SK-N-SH (cell line): ENCODE results near the gene STK32C. TPM values are rescaled to one million over a fixed set of nuclear protein-coding genes. Genes with fewer than 3 reads are reported as not detected.

ENCODE experiments used
- CTCF ChIA-PET: fragments of 300-600, 350-600 bp; formaldehyde crosslinking; extraction: SDS; loops from one replicate; lab custom pipeline; 2021; lab: Yijun Ruan, JAX
- POLR2A ChIA-PET: fragments of 350-600 bp; sonication (Branson Sonifier 250); formaldehyde crosslinking; extraction: SDS; loops from one replicate; lab custom pipeline; 2020; ENCODE audit warnings: antibody characterized with exemption, inconsistent platforms; lab: Yijun Ruan, JAX
- DNase-seq: peaks from one replicate; pipeline ENCODE4 v3.0.0; 2012
- H2AFZ ChIP-seq: fragments of 200-600 bp; sonication (generic); 2 replicates; pipeline ENCODE4 v1.8.1; 2016; ENCODE audit warnings: antibody characterized with exemption, mild to moderate bottlenecking, low read depth
- H3F3A ChIP-seq: fragments of 200-600 bp; sonication (generic); replicated peaks from 2 replicates; pipeline ENCODE3; 2016; ENCODE audit warnings: antibody characterized with exemption, mild to moderate bottlenecking; ENCODE audit not compliant: insufficient read depth
- H3K27ac ChIP-seq, 2 experiments: fragments of 200-500 bp in 1 of 2; fragments of 200-600 bp in 1 of 2; sonication (Bioruptor generic) in 1 of 2; sonication (generic), shearing (Covaris generic) in 1 of 2; 2 replicates each; pipeline versions ENCODE4 v1.5.1 to v1.6.1; 2014 to 2016; ENCODE audit warnings: low read depth in 2 of 2, inconsistent platforms in 1 of 2, low read length in 1 of 2, mild to moderate bottlenecking in 1 of 2, mixed read lengths in 1 of 2
- H3K27me3 ChIP-seq: fragments of 200-600 bp; sonication (generic), shearing (Covaris generic); 2 replicates; pipeline ENCODE4 v1.6.1; 2016; ENCODE audit warnings: mixed run types; ENCODE audit not compliant: insufficient read depth
- H3K36me3 ChIP-seq, 2 experiments: fragments of 200-500 bp in 1 of 2; fragments of 200-600 bp in 1 of 2; sonication (Bioruptor generic) in 1 of 2; sonication (generic) in 1 of 2; replicated peaks in 1 of 2; 2 replicates each; pipeline versions ENCODE3 to v1.5.1; 2014 to 2016; ENCODE audit warnings: low read length in 1 of 2, mild to moderate bottlenecking in 1 of 2; ENCODE audit not compliant: insufficient read depth in 2 of 2, control insufficient read depth in 1 of 2
- H3K4me1 ChIP-seq, 2 experiments: fragments of 200-500 bp in 1 of 2; fragments of 200-600 bp in 1 of 2; sonication (Bioruptor generic) in 1 of 2; sonication (generic), shearing (Covaris generic) in 1 of 2; 2 replicates each; pipeline versions ENCODE4 v1.5.1 to v1.6.1; 2014 to 2016; ENCODE audit warnings: low read depth in 1 of 2, low read length in 1 of 2, mixed run types in 1 of 2; ENCODE audit not compliant: insufficient read depth in 2 of 2, control insufficient read depth in 1 of 2
- H3K4me2 ChIP-seq: fragments of 200-600 bp; sonication (generic), shearing (Covaris generic); 2 replicates; pipeline ENCODE4 v1.6.1; 2017; ENCODE audit warnings: mixed run types
- H3K4me3 ChIP-seq, 2 experiments: fragments of 200-500 bp in 1 of 2; fragments of 200-600 bp in 1 of 2; sonication (Bioruptor generic) in 1 of 2; sonication (generic), shearing (Covaris generic) in 1 of 2; 2 replicates each; pipeline versions ENCODE4 v1.5.1 to v1.8.1; 2014 to 2016; ENCODE audit warnings: low read depth in 2 of 2, inconsistent platforms in 1 of 2, low read length in 1 of 2, mild to moderate bottlenecking in 1 of 2, mixed read lengths in 1 of 2, moderate library complexity in 1 of 2
- H3K79me2 ChIP-seq: fragments of 200-600 bp; sonication (generic); 2 replicates; pipeline ENCODE4 v1.8.1; 2017; ENCODE audit warnings: mild to moderate bottlenecking; ENCODE audit not compliant: insufficient read depth
- H3K9ac ChIP-seq: fragments of 200-600 bp; sonication (generic); 2 replicates; pipeline ENCODE4 v1.6.1; 2017; ENCODE audit warnings: mixed run types
- H3K9me2 ChIP-seq: fragments of 200-600 bp; sonication (generic); 2 replicates; pipeline ENCODE4 v1.6.1; 2017; ENCODE audit warnings: mixed run types
- H3K9me3 ChIP-seq: fragments of 200-600 bp; sonication (generic); 2 replicates; pipeline ENCODE4 v1.6.1; 2017; ENCODE audit warnings: mixed run types, mild to moderate bottlenecking, moderate library complexity
- H4K20me1 ChIP-seq: fragments of 200-600 bp; sonication (generic); 2 replicates; pipeline ENCODE4 v1.6.1; 2017; ENCODE audit warnings: mild to moderate bottlenecking, mixed run types; ENCODE audit not compliant: insufficient read depth
- CHD2 ChIP-seq: fragments of 150-350 bp; IDR thresholded peaks from 2 replicates; pipeline ENCODE4 v1.6.1; 2018; ENCODE audit warnings: low read length; ENCODE audit not compliant: partially characterized antibody
- EP300 ChIP-seq, 2 experiments: IDR thresholded peaks; 2 replicates each; pipeline versions ENCODE4 v1.4.0 to v1.6.1; 2012; ENCODE audit warnings: borderline replicate concordance in 1 of 2, low read depth in 1 of 2, low read length in 1 of 2
- EZH2phosphoT487 ChIP-seq: fragments of 200-600 bp; sonication (generic); IDR thresholded peaks from 2 replicates; pipeline ENCODE4 v1.6.1; 2017; ENCODE audit warnings: low read depth, mixed run types, mild to moderate bottlenecking, antibody characterized with exemption, moderate library complexity, borderline replicate concordance
- FOXM1 ChIP-seq: IDR thresholded peaks from 2 replicates; pipeline ENCODE4 v1.4.0; 2012; ENCODE audit warnings: low read depth, mild to moderate bottlenecking
- GABPA ChIP-seq: IDR thresholded peaks from 2 replicates; pipeline ENCODE4 v1.4.0; 2012; ENCODE audit warnings: low read depth, mild to moderate bottlenecking
- GATA2 ChIP-seq: sonication (generic); formaldehyde crosslinking; IDR thresholded peaks from 2 replicates; pipeline ENCODE4 v1.5.0; 2020; ENCODE audit warnings: mild to moderate bottlenecking, missing genetic modification reagents
- MEF2A ChIP-seq: IDR thresholded peaks from 2 replicates; pipeline ENCODE4 v1.4.0; 2012; ENCODE audit warnings: low read depth, borderline replicate concordance
- POLR2AphosphoS5 ChIP-seq: IDR thresholded peaks from 2 replicates; pipeline ENCODE4 v1.6.1; 2012; ENCODE audit warnings: low read depth, low read length
- RAD21 ChIP-seq: IDR thresholded peaks from 2 replicates; pipeline ENCODE4 v1.6.1; 2012; ENCODE audit warnings: mild to moderate bottlenecking, low read length
- RCOR1 ChIP-seq: fragments of 150-350 bp; IDR thresholded peaks from 2 replicates; pipeline ENCODE4 v1.6.1; 2017; ENCODE audit warnings: antibody characterized with exemption, low read length
- RFX5 ChIP-seq: IDR thresholded peaks from 2 replicates; pipeline ENCODE4 v1.6.1; 2012; ENCODE audit warnings: mild to moderate bottlenecking, improper control_type of control experiment, low read length
- TCF12 ChIP-seq: IDR thresholded peaks from 2 replicates; pipeline ENCODE4 v1.4.0; 2012
- TEAD4 ChIP-seq: IDR thresholded peaks from 2 replicates; pipeline ENCODE4 v1.4.0; 2012; ENCODE audit warnings: mild to moderate bottlenecking, borderline replicate concordance; ENCODE audit not compliant: insufficient read depth
- WGBS: methylation state at CpG from one replicate; pipeline ENCODE4 v1.1.6; 2017; ENCODE audit warnings: low lambda C conversion rate; 5-methylcytosine and 5-hydroxymethylcytosine counted together
- polyA plus RNA-seq, 3 experiments: library from polyadenylated mRNA; depleted of rRNA; stranded (reverse); fragments of >200 nt; gene quantifications; 2 replicates each; pipeline ENCODE4 v1.2.3, GENCODE V29; 2012
- TF ChIP-seq, protein P1 (sequence below): fragments of 200-600 bp; sonication (generic); IDR thresholded peaks from 2 replicates; pipeline ENCODE4 v1.6.1; 2017; ENCODE audit warnings: antibody characterized with exemption, mild to moderate bottlenecking, moderate library complexity
- TF ChIP-seq, protein P2 (sequence below): fragments of 150-350 bp; IDR thresholded peaks from 2 replicates; pipeline ENCODE4 v1.6.1; 2017; ENCODE audit warnings: antibody characterized with exemption, low read length, low read depth, borderline replicate concordance
- TF ChIP-seq, protein P3 (sequence below): IDR thresholded peaks from 2 replicates; pipeline ENCODE4 v1.4.0; 2012; ENCODE audit warnings: low read depth, borderline replicate concordance
- TF ChIP-seq, protein P4 (sequence below): IDR thresholded peaks from 2 replicates; pipeline ENCODE4; 2012

STK32C gene
- polyA plus RNA-seq, 1 of the 3 experiments (the other 2 are of a cell fraction), result 27.8 TPM

DNA sequence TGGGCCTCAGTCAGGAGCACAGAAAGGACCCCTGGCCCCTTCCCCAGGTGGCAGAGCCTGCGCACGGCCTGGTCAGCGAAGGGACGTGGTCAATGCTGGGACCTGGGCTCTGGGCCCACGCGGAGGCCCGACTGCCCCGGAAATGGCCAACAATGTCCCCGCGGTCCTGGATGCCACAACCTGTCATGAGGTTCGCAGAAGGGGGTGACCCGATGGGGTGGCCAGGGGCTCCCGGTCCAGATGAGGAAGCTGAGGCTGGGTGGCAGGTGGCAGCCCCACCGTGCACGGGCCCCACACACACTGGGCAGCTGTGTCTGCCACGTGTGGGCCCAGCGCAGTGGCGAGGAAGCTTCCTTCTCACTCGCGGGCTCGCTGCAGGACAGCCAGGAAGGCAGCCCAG, 71.6 kb downstream of the STK32C start:
- no peak for TF ChIP-seq MEF2A
- no peak for TF ChIP-seq RCOR1
- TF ChIP-seq GATA2 (CRISPR knock-in tag), result no peak
- no peak for TF ChIP-seq TEAD4
- TF ChIP-seq, protein P1, sequence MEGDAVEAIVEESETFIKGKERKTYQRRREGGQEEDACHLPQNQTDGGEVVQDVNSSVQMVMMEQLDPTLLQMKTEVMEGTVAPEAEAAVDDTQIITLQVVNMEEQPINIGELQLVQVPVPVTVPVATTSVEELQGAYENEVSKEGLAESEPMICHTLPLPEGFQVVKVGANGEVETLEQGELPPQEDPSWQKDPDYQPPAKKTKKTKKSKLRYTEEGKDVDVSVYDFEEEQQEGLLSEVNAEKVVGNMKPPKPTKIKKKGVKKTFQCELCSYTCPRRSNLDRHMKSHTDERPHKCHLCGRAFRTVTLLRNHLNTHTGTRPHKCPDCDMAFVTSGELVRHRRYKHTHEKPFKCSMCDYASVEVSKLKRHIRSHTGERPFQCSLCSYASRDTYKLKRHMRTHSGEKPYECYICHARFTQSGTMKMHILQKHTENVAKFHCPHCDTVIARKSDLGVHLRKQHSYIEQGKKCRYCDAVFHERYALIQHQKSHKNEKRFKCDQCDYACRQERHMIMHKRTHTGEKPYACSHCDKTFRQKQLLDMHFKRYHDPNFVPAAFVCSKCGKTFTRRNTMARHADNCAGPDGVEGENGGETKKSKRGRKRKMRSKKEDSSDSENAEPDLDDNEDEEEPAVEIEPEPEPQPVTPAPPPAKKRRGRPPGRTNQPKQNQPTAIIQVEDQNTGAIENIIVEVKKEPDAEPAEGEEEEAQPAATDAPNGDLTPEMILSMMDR, result no peak
- no peak for DNase-seq
- Histone ChIP-seq H3K9ac (no peak overlapping the region), H2AFZ (no peak overlapping the region), H4K20me1 (no peaks in the 10 kb centered on the region), H3F3A (no peaks in the 10 kb centered on the region), H3K27me3 (no peaks in the 10 kb centered on the region), H3K79me2 (no peaks in the 10 kb centered on the region), H3K4me2 (no peak overlapping the region), H3K4me1 (peaks cover 0 to 58% of the 10 kb centered on the region in 2 experiments; a peak in 1 of 4 replicates), H3K36me3 (no peaks in the 10 kb centered on the region), H3K9me2 (no peaks in the 10 kb centered on the region), H3K27ac (no peak overlapping the region; a peak in 1 of 4 replicates), H3K9me3 (no peaks in the 10 kb centered on the region), H3K4me3 (no peak overlapping the region)
- ChIA-PET POLR2A (no interaction called here), CTCF (interaction anchor here (2.7 to 3.2 kb wide), 3 partner anchors 13 to 125 kb away, joined by 10 to 24 read pairs (median 12); no protein-coding TSS in a partner anchor)
- 83% methylated on average over 3 of the region's 21 CpGs for WGBS

DNA sequence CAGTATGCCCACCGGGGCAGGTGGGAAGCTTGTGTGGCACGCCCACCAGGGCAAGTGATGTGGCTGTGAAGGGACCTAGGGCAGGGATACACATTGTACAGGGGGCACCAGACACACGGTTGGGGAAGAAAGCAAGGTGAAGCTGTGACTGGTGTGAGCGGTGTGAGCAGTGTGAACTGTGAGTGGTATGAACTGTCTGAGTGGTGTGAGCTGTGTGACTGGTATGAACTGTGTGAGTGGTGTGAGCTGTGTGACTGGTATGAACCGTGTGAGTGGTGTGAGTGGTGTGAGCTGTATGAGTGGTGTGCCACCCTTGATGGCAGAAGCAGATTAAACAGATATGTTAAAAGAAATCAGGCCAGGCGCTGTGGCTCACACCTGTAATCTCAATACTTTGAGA, 72.9 kb downstream of the STK32C start:
- CTCF ChIA-PET, result interaction anchor here (1.0 to 1.8 kb wide), 4 partner anchors 12 to 349 kb away, joined by 3 to 9 read pairs (median 4); no protein-coding TSS in a partner anchor
- no peaks in the 10 kb centered on the region for H3K27me3 ChIP-seq
- TF ChIP-seq, protein P2, sequence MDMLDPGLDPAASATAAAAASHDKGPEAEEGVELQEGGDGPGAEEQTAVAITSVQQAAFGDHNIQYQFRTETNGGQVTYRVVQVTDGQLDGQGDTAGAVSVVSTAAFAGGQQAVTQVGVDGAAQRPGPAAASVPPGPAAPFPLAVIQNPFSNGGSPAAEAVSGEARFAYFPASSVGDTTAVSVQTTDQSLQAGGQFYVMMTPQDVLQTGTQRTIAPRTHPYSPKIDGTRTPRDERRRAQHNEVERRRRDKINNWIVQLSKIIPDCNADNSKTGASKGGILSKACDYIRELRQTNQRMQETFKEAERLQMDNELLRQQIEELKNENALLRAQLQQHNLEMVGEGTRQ, result no peak
- TF ChIP-seq, protein P3, sequence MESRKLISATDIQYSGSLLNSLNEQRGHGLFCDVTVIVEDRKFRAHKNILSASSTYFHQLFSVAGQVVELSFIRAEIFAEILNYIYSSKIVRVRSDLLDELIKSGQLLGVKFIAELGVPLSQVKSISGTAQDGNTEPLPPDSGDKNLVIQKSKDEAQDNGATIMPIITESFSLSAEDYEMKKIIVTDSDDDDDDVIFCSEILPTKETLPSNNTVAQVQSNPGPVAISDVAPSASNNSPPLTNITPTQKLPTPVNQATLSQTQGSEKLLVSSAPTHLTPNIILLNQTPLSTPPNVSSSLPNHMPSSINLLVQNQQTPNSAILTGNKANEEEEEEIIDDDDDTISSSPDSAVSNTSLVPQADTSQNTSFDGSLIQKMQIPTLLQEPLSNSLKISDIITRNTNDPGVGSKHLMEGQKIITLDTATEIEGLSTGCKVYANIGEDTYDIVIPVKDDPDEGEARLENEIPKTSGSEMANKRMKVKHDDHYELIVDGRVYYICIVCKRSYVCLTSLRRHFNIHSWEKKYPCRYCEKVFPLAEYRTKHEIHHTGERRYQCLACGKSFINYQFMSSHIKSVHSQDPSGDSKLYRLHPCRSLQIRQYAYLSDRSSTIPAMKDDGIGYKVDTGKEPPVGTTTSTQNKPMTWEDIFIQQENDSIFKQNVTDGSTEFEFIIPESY, result no peak
- TF ChIP-seq GABPA (no peak), TCF12 (no peak), RAD21 (no peak), EP300 (IDR thresholded peaks at IDR 0.05; ENCODE audit: borderline replicate concordance in 1 of 2, low read depth in 1 of 2, low read length in 1 of 2) (no peak), RFX5 (no peak), POLR2AphosphoS5 (no peak), FOXM1 (no peak), EZH2phosphoT487 (no peak), CHD2 (no peak)
- TF ChIP-seq, protein P4, sequence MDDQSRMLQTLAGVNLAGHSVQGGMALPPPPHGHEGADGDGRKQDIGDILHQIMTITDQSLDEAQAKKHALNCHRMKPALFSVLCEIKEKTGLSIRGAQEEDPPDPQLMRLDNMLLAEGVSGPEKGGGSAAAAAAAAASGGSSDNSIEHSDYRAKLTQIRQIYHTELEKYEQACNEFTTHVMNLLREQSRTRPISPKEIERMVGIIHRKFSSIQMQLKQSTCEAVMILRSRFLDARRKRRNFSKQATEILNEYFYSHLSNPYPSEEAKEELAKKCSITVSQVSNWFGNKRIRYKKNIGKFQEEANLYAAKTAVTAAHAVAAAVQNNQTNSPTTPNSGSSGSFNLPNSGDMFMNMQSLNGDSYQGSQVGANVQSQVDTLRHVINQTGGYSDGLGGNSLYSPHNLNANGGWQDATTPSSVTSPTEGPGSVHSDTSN, result no peak
- TF ChIP-seq, protein P1, result no peak
- TF ChIP-seq, all 33 proteins: peak for 0
- H3K27ac ChIP-seq, result no peak overlapping the region
- no peak overlapping the region for H3K4me3 ChIP-seq
- no peak overlapping the region for H2AFZ ChIP-seq
- H3K79me2 ChIP-seq, result no peaks in the 10 kb centered on the region
- no peaks in the 10 kb centered on the region for H3K9me2 ChIP-seq
- peaks cover 0 to 56% of the 10 kb centered on the region in 2 experiments; a peak in 1 of 4 replicates for H3K4me1 ChIP-seq
- 79% methylated on average over 5 of the region's 6 CpGs for WGBS
- no peak overlapping the region for H3K9ac ChIP-seq
- no peaks in the 10 kb centered on the region for H3K9me3 ChIP-seq
- no peak overlapping the region for H3K4me2 ChIP-seq
- no peaks in the 10 kb centered on the region for H3K36me3 ChIP-seq
- no peaks in the 10 kb centered on the region for H3F3A ChIP-seq
- no peak for DNase-seq
- POLR2A ChIA-PET, result no interaction called here
- no peaks in the 10 kb centered on the region for H4K20me1 ChIP-seq
